OCI-LY3 (cell line): ENCODE data around the gene CRHBP.

Experiments used
- CTCF ChIP-seq: fragments of 200-600, 300-600 bp; sonication (generic); IDR thresholded peaks from 2 replicates; pipeline ENCODE4 v1.5.1; 2014; ENCODE audit warnings: antibody characterized with exemption, low read length, low read depth
- EZH2phosphoT487 ChIP-seq: fragments of 200-600 bp; shearing (Covaris generic); IDR thresholded peaks from 2 replicates; pipeline ENCODE4 v1.6.1; 2018; ENCODE audit warnings: antibody characterized with exemption, mixed run types, low read depth

DNA sequence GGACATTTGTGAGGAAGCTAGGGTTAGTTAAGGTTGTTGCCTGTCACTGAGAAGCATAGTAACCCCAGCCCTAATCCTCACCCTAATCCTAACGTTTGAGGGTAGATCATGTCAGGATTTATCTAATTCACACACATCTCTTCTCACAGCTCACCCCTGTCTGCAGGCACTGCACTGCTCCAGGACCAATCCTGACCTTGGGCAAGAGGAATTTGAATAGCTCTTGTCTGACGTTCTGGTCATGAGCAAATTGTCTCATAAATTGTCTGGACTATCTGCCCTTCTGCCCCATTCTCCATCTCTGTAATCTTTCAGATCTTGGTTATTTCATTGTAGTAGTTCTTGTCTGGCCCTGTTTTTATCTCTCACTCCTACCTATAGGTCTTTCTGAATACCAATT, 18.7 kb downstream of the CRHBP start:
- no peak for TF ChIP-seq CTCF
- TF ChIP-seq EZH2phosphoT487: no peak
